SK-N-SH (cell line): ENCODE data around the gene CAPN9. TPM values are rescaled to one million over a fixed set of nuclear protein-coding genes. Genes with fewer than 3 reads are reported as not detected.

Experiments
- CTCF ChIA-PET: fragments of 300-600, 350-600 bp; formaldehyde crosslinking; extraction: SDS; loops from one replicate; lab custom pipeline; 2021; lab: Yijun Ruan, JAX
- POLR2A ChIA-PET: fragments of 350-600 bp; sonication (Branson Sonifier 250); formaldehyde crosslinking; extraction: SDS; loops from one replicate; lab custom pipeline; 2020; ENCODE audit warnings: antibody characterized with exemption, inconsistent platforms; lab: Yijun Ruan, JAX
- DNase-seq: peaks from one replicate; pipeline ENCODE4 v3.0.0; 2012
- H2AFZ ChIP-seq: fragments of 200-600 bp; sonication (generic); 2 replicates; pipeline ENCODE4 v1.8.1; 2016; ENCODE audit warnings: antibody characterized with exemption, mild to moderate bottlenecking, low read depth
- H3F3A ChIP-seq: fragments of 200-600 bp; sonication (generic); replicated peaks from 2 replicates; pipeline ENCODE3; 2016; ENCODE audit warnings: antibody characterized with exemption, mild to moderate bottlenecking; ENCODE audit not compliant: insufficient read depth
- H3K27ac ChIP-seq, 2 experiments: fragments of 200-500 bp in 1 of 2; fragments of 200-600 bp in 1 of 2; sonication (Bioruptor generic) in 1 of 2; sonication (generic), shearing (Covaris generic) in 1 of 2; 2 replicates each; pipeline versions ENCODE4 v1.5.1 to v1.6.1; 2014 to 2016; ENCODE audit warnings: low read depth in 2 of 2, inconsistent platforms in 1 of 2, low read length in 1 of 2, mild to moderate bottlenecking in 1 of 2, mixed read lengths in 1 of 2
- H3K27me3 ChIP-seq: fragments of 200-600 bp; sonication (generic), shearing (Covaris generic); 2 replicates; pipeline ENCODE4 v1.6.1; 2016; ENCODE audit warnings: mixed run types; ENCODE audit not compliant: insufficient read depth
- H3K36me3 ChIP-seq, 2 experiments: fragments of 200-500 bp in 1 of 2; fragments of 200-600 bp in 1 of 2; sonication (Bioruptor generic) in 1 of 2; sonication (generic) in 1 of 2; replicated peaks in 1 of 2; 2 replicates each; pipeline versions ENCODE3 to v1.5.1; 2014 to 2016; ENCODE audit warnings: low read length in 1 of 2, mild to moderate bottlenecking in 1 of 2; ENCODE audit not compliant: insufficient read depth in 2 of 2, control insufficient read depth in 1 of 2
- H3K4me1 ChIP-seq, 2 experiments: fragments of 200-500 bp in 1 of 2; fragments of 200-600 bp in 1 of 2; sonication (Bioruptor generic) in 1 of 2; sonication (generic), shearing (Covaris generic) in 1 of 2; 2 replicates each; pipeline versions ENCODE4 v1.5.1 to v1.6.1; 2014 to 2016; ENCODE audit warnings: low read depth in 1 of 2, low read length in 1 of 2, mixed run types in 1 of 2; ENCODE audit not compliant: insufficient read depth in 2 of 2, control insufficient read depth in 1 of 2
- H3K4me2 ChIP-seq: fragments of 200-600 bp; sonication (generic), shearing (Covaris generic); 2 replicates; pipeline ENCODE4 v1.6.1; 2017; ENCODE audit warnings: mixed run types
- H3K4me3 ChIP-seq, 2 experiments: fragments of 200-500 bp in 1 of 2; fragments of 200-600 bp in 1 of 2; sonication (Bioruptor generic) in 1 of 2; sonication (generic), shearing (Covaris generic) in 1 of 2; 2 replicates each; pipeline versions ENCODE4 v1.5.1 to v1.8.1; 2014 to 2016; ENCODE audit warnings: low read depth in 2 of 2, inconsistent platforms in 1 of 2, low read length in 1 of 2, mild to moderate bottlenecking in 1 of 2, mixed read lengths in 1 of 2, moderate library complexity in 1 of 2
- H3K79me2 ChIP-seq: fragments of 200-600 bp; sonication (generic); 2 replicates; pipeline ENCODE4 v1.8.1; 2017; ENCODE audit warnings: mild to moderate bottlenecking; ENCODE audit not compliant: insufficient read depth
- H3K9ac ChIP-seq: fragments of 200-600 bp; sonication (generic); 2 replicates; pipeline ENCODE4 v1.6.1; 2017; ENCODE audit warnings: mixed run types
- H3K9me2 ChIP-seq: fragments of 200-600 bp; sonication (generic); 2 replicates; pipeline ENCODE4 v1.6.1; 2017; ENCODE audit warnings: mixed run types
- H3K9me3 ChIP-seq: fragments of 200-600 bp; sonication (generic); 2 replicates; pipeline ENCODE4 v1.6.1; 2017; ENCODE audit warnings: mixed run types, mild to moderate bottlenecking, moderate library complexity
- H4K20me1 ChIP-seq: fragments of 200-600 bp; sonication (generic); 2 replicates; pipeline ENCODE4 v1.6.1; 2017; ENCODE audit warnings: mild to moderate bottlenecking, mixed run types; ENCODE audit not compliant: insufficient read depth
- CHD2 ChIP-seq: fragments of 150-350 bp; IDR thresholded peaks from 2 replicates; pipeline ENCODE4 v1.6.1; 2018; ENCODE audit warnings: low read length; ENCODE audit not compliant: partially characterized antibody
- EP300 ChIP-seq, 2 experiments: IDR thresholded peaks; 2 replicates each; pipeline versions ENCODE4 v1.4.0 to v1.6.1; 2012; ENCODE audit warnings: borderline replicate concordance in 1 of 2, low read depth in 1 of 2, low read length in 1 of 2
- FOSL2 ChIP-seq: IDR thresholded peaks from 2 replicates; pipeline ENCODE4 v1.4.0; 2012; ENCODE audit warnings: low read depth, mild to moderate bottlenecking, moderate library complexity, borderline replicate concordance
- FOXM1 ChIP-seq: IDR thresholded peaks from 2 replicates; pipeline ENCODE4 v1.4.0; 2012; ENCODE audit warnings: low read depth, mild to moderate bottlenecking
- GATA2 ChIP-seq: sonication (generic); formaldehyde crosslinking; IDR thresholded peaks from 2 replicates; pipeline ENCODE4 v1.5.0; 2020; ENCODE audit warnings: mild to moderate bottlenecking, missing genetic modification reagents
- MEF2A ChIP-seq: IDR thresholded peaks from 2 replicates; pipeline ENCODE4 v1.4.0; 2012; ENCODE audit warnings: low read depth, borderline replicate concordance
- NFIC ChIP-seq: IDR thresholded peaks from 2 replicates; pipeline ENCODE4 v1.4.0; 2012; ENCODE audit warnings: borderline replicate concordance
- RCOR1 ChIP-seq: fragments of 150-350 bp; IDR thresholded peaks from 2 replicates; pipeline ENCODE4 v1.6.1; 2017; ENCODE audit warnings: antibody characterized with exemption, low read length
- SIN3A ChIP-seq: IDR thresholded peaks from 2 replicates; pipeline ENCODE4 v1.6.1; 2012; ENCODE audit warnings: low read depth, mild to moderate bottlenecking, low read length, moderate library complexity, borderline replicate concordance
- SMC3 ChIP-seq: IDR thresholded peaks from 2 replicates; pipeline ENCODE4 v1.6.1; 2012; ENCODE audit warnings: low read depth, low read length, improper control_type of control experiment
- TAF1 ChIP-seq: IDR thresholded peaks from 2 replicates; pipeline ENCODE4 v1.6.1; 2012; ENCODE audit warnings: low read depth, mild to moderate bottlenecking, low read length, moderate library complexity, borderline replicate concordance
- TEAD4 ChIP-seq: IDR thresholded peaks from 2 replicates; pipeline ENCODE4 v1.4.0; 2012; ENCODE audit warnings: mild to moderate bottlenecking, borderline replicate concordance; ENCODE audit not compliant: insufficient read depth
- YY1 ChIP-seq: IDR thresholded peaks from 2 replicates; pipeline ENCODE4 v1.4.0; 2012; ENCODE audit warnings: low read depth, mild to moderate bottlenecking
- WGBS: methylation state at CpG from one replicate; pipeline ENCODE4 v1.1.6; 2017; ENCODE audit warnings: low lambda C conversion rate; 5-methylcytosine and 5-hydroxymethylcytosine counted together
- polyA plus RNA-seq, 3 experiments: library from polyadenylated mRNA; depleted of rRNA; stranded (reverse); fragments of >200 nt; gene quantifications; 2 replicates each; pipeline ENCODE4 v1.2.3, GENCODE V29; 2012
- TF ChIP-seq, protein P1 (sequence below): fragments of 200-600 bp; sonication (generic); IDR thresholded peaks from 2 replicates; pipeline ENCODE4 v1.6.1; 2017; ENCODE audit warnings: antibody characterized with exemption, mild to moderate bottlenecking, moderate library complexity
- TF ChIP-seq, protein P2 (sequence below): IDR thresholded peaks from 2 replicates; pipeline ENCODE4 v1.4.0; 2012; ENCODE audit warnings: low read depth
- TF ChIP-seq, protein P3 (sequence below): IDR thresholded peaks from 2 replicates; pipeline ENCODE4 v1.4.0; 2012; ENCODE audit warnings: low read depth, borderline replicate concordance
- TF ChIP-seq, protein P4 (sequence below): fragments of 150-350 bp; IDR thresholded peaks from 2 replicates; pipeline ENCODE4 v1.6.1; 2016; ENCODE audit warnings: mild to moderate bottlenecking, low read depth, low read length
- TF ChIP-seq, protein P5 (sequence below): IDR thresholded peaks from 2 replicates; pipeline ENCODE4; 2012

The CAPN9 gene
- polyA plus RNA-seq, 1 of the 3 experiments (the other 2 are of a cell fraction): not detected

DNA sequence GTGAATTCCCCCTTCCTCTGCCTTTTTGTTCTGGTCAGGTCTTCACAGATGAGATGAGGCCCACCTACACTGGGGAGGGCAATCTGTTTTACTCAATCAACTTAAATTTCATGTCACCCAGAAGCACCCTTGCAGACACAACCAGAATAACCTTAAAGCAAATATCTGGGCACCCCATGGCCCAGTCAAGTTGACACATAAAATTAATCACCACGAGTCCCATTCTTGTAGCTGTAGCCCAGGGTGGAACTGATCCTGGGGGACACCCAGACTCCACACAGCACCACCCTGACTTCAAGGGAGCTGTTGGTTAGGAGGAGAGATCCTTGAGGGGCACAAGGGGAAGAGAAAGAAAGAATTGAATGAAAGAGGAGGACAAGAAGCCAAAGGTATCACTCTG, 23.1 kb downstream of the CAPN9 start:
- Histone ChIP-seq H3K27ac (no peak overlapping the region), H3K27me3 (no peaks in the 10 kb centered on the region), H4K20me1 (no peaks in the 10 kb centered on the region), H3K9me3 (no peaks in the 10 kb centered on the region), H2AFZ (no peak overlapping the region), H3F3A (no peaks in the 10 kb centered on the region), H3K9me2 (no peaks in the 10 kb centered on the region), H3K79me2 (no peaks in the 10 kb centered on the region), H3K4me1 (peaks cover 0 to 5% of the 10 kb centered on the region in 2 experiments; a peak in 1 of 4 replicates), H3K4me3 (no peak overlapping the region), H3K36me3 (no peaks in the 10 kb centered on the region), H3K9ac (no peak overlapping the region), H3K4me2 (no peak overlapping the region)
- no peak for TF ChIP-seq MEF2A
- no peak for TF ChIP-seq FOXM1
- TF ChIP-seq CHD2: no peak
- TF ChIP-seq, protein P1, sequence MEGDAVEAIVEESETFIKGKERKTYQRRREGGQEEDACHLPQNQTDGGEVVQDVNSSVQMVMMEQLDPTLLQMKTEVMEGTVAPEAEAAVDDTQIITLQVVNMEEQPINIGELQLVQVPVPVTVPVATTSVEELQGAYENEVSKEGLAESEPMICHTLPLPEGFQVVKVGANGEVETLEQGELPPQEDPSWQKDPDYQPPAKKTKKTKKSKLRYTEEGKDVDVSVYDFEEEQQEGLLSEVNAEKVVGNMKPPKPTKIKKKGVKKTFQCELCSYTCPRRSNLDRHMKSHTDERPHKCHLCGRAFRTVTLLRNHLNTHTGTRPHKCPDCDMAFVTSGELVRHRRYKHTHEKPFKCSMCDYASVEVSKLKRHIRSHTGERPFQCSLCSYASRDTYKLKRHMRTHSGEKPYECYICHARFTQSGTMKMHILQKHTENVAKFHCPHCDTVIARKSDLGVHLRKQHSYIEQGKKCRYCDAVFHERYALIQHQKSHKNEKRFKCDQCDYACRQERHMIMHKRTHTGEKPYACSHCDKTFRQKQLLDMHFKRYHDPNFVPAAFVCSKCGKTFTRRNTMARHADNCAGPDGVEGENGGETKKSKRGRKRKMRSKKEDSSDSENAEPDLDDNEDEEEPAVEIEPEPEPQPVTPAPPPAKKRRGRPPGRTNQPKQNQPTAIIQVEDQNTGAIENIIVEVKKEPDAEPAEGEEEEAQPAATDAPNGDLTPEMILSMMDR: no peak
- TF ChIP-seq, protein P2, sequence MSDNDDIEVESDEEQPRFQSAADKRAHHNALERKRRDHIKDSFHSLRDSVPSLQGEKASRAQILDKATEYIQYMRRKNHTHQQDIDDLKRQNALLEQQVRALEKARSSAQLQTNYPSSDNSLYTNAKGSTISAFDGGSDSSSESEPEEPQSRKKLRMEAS: no peak
- no peak for TF ChIP-seq YY1
- no peak for DNase-seq
- WGBS: 7% methylated on average over 1 of the region's 1 CpG
- ChIA-PET CTCF (interaction anchor here (1.9 kb wide), 1 partner anchor 26 kb away, joined by 6 read pairs; no protein-coding TSS in a partner anchor), POLR2A (no interaction called here)

DNA sequence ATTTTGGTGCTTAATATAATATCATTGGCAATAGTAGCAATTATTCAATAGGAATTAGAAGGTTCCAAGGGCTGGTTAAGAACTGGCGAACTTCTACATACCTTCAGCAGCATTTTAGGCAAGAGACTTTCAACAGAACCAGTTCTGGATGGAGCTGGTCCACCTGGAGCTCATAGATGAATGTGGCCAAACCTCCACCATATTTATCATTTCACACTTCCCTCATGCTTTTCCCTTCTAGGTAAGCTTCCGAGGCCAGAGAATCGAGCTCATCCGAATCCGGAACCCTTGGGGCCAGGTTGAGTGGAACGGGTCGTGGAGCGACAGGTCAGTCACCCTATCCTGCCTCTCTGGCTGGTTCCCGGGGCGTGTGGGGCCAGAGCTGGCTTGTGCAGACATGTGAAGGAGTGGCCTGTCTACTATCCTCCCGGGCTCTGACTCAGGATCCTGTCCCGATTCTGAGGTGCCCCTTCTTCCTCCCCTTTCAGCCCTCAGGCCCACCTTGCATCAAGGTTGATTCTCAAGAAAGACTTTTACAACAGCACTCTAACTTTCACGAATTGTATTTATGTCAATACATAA, 24.7 kb downstream of the CAPN9 start:
- H3K9me3 ChIP-seq: no peaks in the 10 kb centered on the region
- POLR2A ChIA-PET: no interaction called here
- no peaks in the 10 kb centered on the region for H4K20me1 ChIP-seq
- 52% methylated on average over 13 of the region's 13 CpGs for WGBS
- H3K4me1 ChIP-seq: peaks cover 0 to 5% of the 10 kb centered on the region in 2 experiments; a peak in 1 of 4 replicates
- no peak for DNase-seq
- H3K27ac ChIP-seq: no peak overlapping the region
- no peaks in the 10 kb centered on the region for H3K79me2 ChIP-seq
- CTCF ChIA-PET: interaction anchor here (0.7 to 2.8 kb wide), 7 partner anchors 10 to 943 kb away, joined by 3 to 9 read pairs (median 3); no protein-coding TSS in a partner anchor
- H3K4me3 ChIP-seq: no peak overlapping the region
- no peaks in the 10 kb centered on the region for H3K36me3 ChIP-seq
- H2AFZ ChIP-seq: no peak overlapping the region
- H3F3A ChIP-seq: no peaks in the 10 kb centered on the region
- no peak overlapping the region for H3K9ac ChIP-seq
- no peak overlapping the region for H3K4me2 ChIP-seq
- TF ChIP-seq RCOR1 (no peak), NFIC (no peak), TAF1 (no peak), FOSL2 (no peak), GATA2 (CRISPR knock-in tag) (no peak), EP300 (IDR thresholded peaks at IDR 0.05; ENCODE audit: borderline replicate concordance in 1 of 2, low read depth in 1 of 2, low read length in 1 of 2) (no peak), SIN3A (no peak), SMC3 (no peak), TEAD4 (no peak)
- TF ChIP-seq, protein P1: no peak
- TF ChIP-seq, protein P3, sequence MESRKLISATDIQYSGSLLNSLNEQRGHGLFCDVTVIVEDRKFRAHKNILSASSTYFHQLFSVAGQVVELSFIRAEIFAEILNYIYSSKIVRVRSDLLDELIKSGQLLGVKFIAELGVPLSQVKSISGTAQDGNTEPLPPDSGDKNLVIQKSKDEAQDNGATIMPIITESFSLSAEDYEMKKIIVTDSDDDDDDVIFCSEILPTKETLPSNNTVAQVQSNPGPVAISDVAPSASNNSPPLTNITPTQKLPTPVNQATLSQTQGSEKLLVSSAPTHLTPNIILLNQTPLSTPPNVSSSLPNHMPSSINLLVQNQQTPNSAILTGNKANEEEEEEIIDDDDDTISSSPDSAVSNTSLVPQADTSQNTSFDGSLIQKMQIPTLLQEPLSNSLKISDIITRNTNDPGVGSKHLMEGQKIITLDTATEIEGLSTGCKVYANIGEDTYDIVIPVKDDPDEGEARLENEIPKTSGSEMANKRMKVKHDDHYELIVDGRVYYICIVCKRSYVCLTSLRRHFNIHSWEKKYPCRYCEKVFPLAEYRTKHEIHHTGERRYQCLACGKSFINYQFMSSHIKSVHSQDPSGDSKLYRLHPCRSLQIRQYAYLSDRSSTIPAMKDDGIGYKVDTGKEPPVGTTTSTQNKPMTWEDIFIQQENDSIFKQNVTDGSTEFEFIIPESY: no peak
- TF ChIP-seq, protein P4, sequence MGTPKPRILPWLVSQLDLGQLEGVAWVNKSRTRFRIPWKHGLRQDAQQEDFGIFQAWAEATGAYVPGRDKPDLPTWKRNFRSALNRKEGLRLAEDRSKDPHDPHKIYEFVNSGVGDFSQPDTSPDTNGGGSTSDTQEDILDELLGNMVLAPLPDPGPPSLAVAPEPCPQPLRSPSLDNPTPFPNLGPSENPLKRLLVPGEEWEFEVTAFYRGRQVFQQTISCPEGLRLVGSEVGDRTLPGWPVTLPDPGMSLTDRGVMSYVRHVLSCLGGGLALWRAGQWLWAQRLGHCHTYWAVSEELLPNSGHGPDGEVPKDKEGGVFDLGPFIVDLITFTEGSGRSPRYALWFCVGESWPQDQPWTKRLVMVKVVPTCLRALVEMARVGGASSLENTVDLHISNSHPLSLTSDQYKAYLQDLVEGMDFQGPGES: no peak
- TF ChIP-seq, protein P5, sequence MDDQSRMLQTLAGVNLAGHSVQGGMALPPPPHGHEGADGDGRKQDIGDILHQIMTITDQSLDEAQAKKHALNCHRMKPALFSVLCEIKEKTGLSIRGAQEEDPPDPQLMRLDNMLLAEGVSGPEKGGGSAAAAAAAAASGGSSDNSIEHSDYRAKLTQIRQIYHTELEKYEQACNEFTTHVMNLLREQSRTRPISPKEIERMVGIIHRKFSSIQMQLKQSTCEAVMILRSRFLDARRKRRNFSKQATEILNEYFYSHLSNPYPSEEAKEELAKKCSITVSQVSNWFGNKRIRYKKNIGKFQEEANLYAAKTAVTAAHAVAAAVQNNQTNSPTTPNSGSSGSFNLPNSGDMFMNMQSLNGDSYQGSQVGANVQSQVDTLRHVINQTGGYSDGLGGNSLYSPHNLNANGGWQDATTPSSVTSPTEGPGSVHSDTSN: no peak
- TF ChIP-seq, all 33 proteins: peak for 0
- Histone ChIP-seq H3K9me2 (no peaks in the 10 kb centered on the region), H3K27me3 (no peaks in the 10 kb centered on the region)
